HG03045 (cell line): ENCODE measurements around the gene SH3BGRL3.
"Not testable (repeated sequence)": the region's sequence is repeated elsewhere in the genome, so short reads cannot be mapped to it uniquely, and the experiment has no call there.

Experiments used
- ATAC-seq: cut with Tn5 transposase; IDR thresholded peaks from one replicate; pipeline ENCODE4 v1.9.1; 2021; ENCODE audit warnings: mild to moderate bottlenecking, moderate library complexity; ENCODE audit not compliant: unreplicated experiment

Gene SH3BGRL3

GRCh38 chr1:26315874-26316850 is 36.3 kb downstream of the SH3BGRL3 start:
- no peak for ATAC-seq

- no peak for ATAC-seq
Observed at GRCh38 chr1:26317146-26317545, 37.3 kb downstream of the SH3BGRL3 start.

- ATAC-seq = peak; percentile 37
Observed at GRCh38 chr1:26317612-26318337, 37.9 kb downstream of the SH3BGRL3 start, which contains the start of gene CD52. TSS of gene CD52 (plus strand) at chr1:26317958. CDS start at chr1:26318018, 60 bp downstream.

- ATAC-seq = no peak
Observed at GRCh38 chr1:26318338-26319064, 38.6 kb downstream of the SH3BGRL3 start.

GRCh38 chr1:26320896-26321295 is 41.0 kb downstream of the SH3BGRL3 start:
- no peak for ATAC-seq

GRCh38 chr1:26321315-26322041 is 41.6 kb downstream of the SH3BGRL3 start:
- ATAC-seq = peak; percentile 46

GRCh38 chr1:26322042-26322331 is 42.1 kb downstream of the SH3BGRL3 start:
- no peak for ATAC-seq

- ATAC-seq = no peak
Observed at GRCh38 chr1:26323382-26323781, 43.5 kb downstream of the SH3BGRL3 start.

- ATAC-seq = no peak
Observed at GRCh38 chr1:26324550-26324949, 44.7 kb downstream of the SH3BGRL3 start.

GRCh38 chr1:26327956-26328362 is 48.1 kb downstream of the SH3BGRL3 start:
- ATAC-seq = no peak

- no peak for ATAC-seq
Observed at GRCh38 chr1:26328597-26328996, 48.7 kb downstream of the SH3BGRL3 start.

GRCh38 chr1:26329380-26329779 is 49.5 kb downstream of the SH3BGRL3 start:
- ATAC-seq = not testable (repeated sequence)

- no peak for ATAC-seq
Observed at GRCh38 chr1:26330276-26330675, 50.4 kb downstream of the SH3BGRL3 start.
